Duodenal mucosa (tissue), 2 donors: ENCODE measurements around the gene MYO1C.
"Not testable (repeated sequence)": the region's sequence is repeated elsewhere in the genome, so short reads cannot be mapped to it uniquely, and the experiment has no call there.

Experiments used
- H3K27ac ChIP-seq: one replicate; pipeline ENCODE4 v1.7.0; 2013; ENCODE audit warnings: low read depth, low read length
- H3K27me3 ChIP-seq, 2 donors: one replicate each; pipeline ENCODE4 v1.7.0; 2013; ENCODE audit warnings: low read length in 2 of 2, control low read depth in 1 of 2; ENCODE audit not compliant: insufficient read depth in 2 of 2, control insufficient read depth in 1 of 2
- H3K36me3 ChIP-seq, 2 donors: one replicate each; pipeline ENCODE4 v1.7.0; 2013; ENCODE audit warnings: low read length in 2 of 2, control low read depth in 1 of 2; ENCODE audit not compliant: insufficient read depth in 2 of 2, control insufficient read depth in 1 of 2
- H3K4me1 ChIP-seq, 2 donors: one replicate each; pipeline ENCODE4 v1.7.0; 2013; ENCODE audit warnings: low read length in 2 of 2, control low read depth in 1 of 2; ENCODE audit not compliant: insufficient read depth in 2 of 2, control insufficient read depth in 1 of 2
- H3K4me3 ChIP-seq, 2 donors: one replicate each; pipeline ENCODE4 v1.7.0; 2013; ENCODE audit warnings: low read length in 2 of 2, low read depth in 1 of 2
- H3K9ac ChIP-seq, 2 donors: one replicate each; pipeline ENCODE4 v1.7.0; 2013; ENCODE audit warnings: low read length in 2 of 2, low read depth in 1 of 2
- H3K9me3 ChIP-seq, 2 donors: one replicate each; pipeline ENCODE4 v1.7.0; 2013; ENCODE audit warnings: low read length in 2 of 2, control low read depth in 1 of 2; ENCODE audit not compliant: control insufficient read depth in 1 of 2

MYO1C gene

DNA sequence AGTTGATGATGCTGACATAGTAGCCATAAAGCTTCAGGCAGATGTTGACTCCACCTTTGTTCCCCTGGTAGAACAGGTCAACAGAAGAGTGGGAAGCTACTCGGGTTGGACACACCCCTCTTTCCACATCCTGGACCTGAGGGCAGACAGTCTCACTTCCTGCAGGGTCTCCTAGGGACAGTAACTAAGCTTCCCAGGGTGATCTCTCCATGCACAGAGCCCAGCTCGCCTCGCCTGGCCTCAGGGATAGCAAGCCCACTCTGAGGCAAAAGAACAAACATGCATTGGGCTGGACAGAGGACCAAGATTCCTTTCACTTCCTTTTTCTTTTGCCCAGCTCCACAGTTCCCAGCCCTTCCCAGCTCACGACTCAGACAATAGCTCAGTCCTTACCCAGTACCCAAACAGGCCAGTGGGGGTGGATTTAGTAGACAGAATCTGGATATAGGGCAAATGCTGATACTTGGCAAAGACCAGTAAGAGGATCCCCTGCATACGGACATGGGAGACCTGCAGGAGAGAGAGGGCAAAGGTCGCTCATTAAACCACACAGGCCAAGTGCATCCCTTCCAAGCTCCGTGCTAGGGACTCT, 16.9 kb upstream of the MYO1C start:
- Histone ChIP-seq H3K9me3 (no peaks in the 10 kb centered on the region), H3K36me3 (peaks cover 26 to 38% of the 10 kb centered on the region in 2 donors), H3K27me3 (no peaks in the 10 kb centered on the region), H3K27ac (no peak overlapping the region), H3K4me3 (peak overlapping the region in 1 of 2 donors; percentile 25), H3K4me1 (peaks cover 40% of the 10 kb centered on the region in 2 donors), H3K9ac (no peak overlapping the region)

DNA sequence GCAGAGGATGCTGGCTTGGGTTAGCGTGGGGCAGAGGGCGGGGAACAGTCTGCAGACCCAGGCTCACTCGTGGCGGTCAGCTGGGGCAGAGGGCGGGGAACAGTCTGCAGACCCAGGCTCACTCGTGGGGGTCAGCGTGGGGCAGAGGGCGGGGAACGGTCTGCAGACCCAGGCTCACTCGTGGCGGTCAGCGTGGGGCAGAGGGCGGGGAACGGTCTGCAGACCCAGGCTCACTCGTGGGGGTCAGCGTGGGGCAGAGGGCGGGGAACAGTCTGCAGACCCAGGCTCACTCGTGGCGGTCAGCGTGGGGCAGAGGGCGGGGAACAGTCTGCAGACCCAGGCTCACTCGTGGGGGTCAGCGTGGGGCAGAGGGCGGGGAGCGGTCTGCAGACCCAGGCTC, 16.2 kb upstream of the MYO1C start:
- Histone ChIP-seq H3K36me3 (peaks cover 24 to 37% of the 10 kb centered on the region in 2 donors), H3K4me1 (peaks cover 38 to 40% of the 10 kb centered on the region in 2 donors)
- H3K9ac ChIP-seq, H3K4me3 ChIP-seq, H3K27ac ChIP-seq, H3K9me3 ChIP-seq, H3K27me3 ChIP-seq: not testable (repeated sequence)

- no peak overlapping the region for H3K9ac ChIP-seq
- no peak overlapping the region for H3K4me3 ChIP-seq
- H3K27ac ChIP-seq = no peak overlapping the region
- peaks cover 20 to 22% of the 10 kb centered on the region in 2 donors for H3K4me1 ChIP-seq
- peaks cover 17 to 30% of the 10 kb centered on the region in 2 donors for H3K36me3 ChIP-seq
- H3K27me3 ChIP-seq = no peaks in the 10 kb centered on the region
- H3K9me3 ChIP-seq = no peaks in the 10 kb centered on the region
Measured at GRCh38 chr17:1506649-1507267, 14.3 kb upstream of the MYO1C start.

DNA sequence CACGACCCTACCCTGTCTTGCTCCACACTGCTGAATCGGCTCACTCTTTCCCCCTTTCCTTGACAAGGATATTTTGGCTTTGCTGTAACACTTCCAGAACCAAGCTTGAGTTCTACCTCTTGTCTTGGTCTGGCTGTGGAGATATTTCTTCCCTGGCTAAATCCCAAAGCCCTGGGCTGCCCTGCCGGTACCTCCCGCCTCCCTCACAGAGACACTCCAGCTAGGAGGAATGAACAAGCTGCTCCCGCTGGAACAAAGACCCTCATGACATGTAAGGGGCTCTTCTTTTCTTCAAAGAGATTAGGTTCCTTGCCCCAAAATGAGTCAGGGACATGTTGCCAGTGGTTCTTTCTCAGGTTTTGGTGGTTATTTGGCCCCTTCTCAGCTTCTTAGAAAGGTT, 13.1 kb upstream of the MYO1C start:
- Histone ChIP-seq H3K27ac (no peak overlapping the region), H3K36me3 (peaks cover 17 to 22% of the 10 kb centered on the region in 2 donors), H3K27me3 (no peaks in the 10 kb centered on the region), H3K9me3 (no peaks in the 10 kb centered on the region), H3K4me3 (no peak overlapping the region), H3K9ac (no peak overlapping the region), H3K4me1 (peaks cover 9 to 12% of the 10 kb centered on the region in 2 donors)

- Histone ChIP-seq H3K4me1 (peaks cover 9% of the 10 kb centered on the region in 2 donors), H3K36me3 (peaks cover 17 to 22% of the 10 kb centered on the region in 2 donors), H3K27ac (no peak overlapping the region)
Measured at GRCh38 chr17:1504866-1505265, 12.4 kb upstream of the MYO1C start.

GRCh38 chr17:1503699-1504098, 11.2 kb upstream of the MYO1C start:
- Histone ChIP-seq H3K27ac (no peak overlapping the region), H3K9me3 (no peaks in the 10 kb centered on the region), H3K4me1 (no peaks in the 10 kb centered on the region), H3K9ac (no peak overlapping the region), H3K36me3 (peaks cover 15 to 17% of the 10 kb centered on the region in 2 donors), H3K4me3 (no peak overlapping the region), H3K27me3 (no peaks in the 10 kb centered on the region)

More at GRCh38 chr17:1504866-1505265, 12.4 kb upstream of the MYO1C start:
- H3K27me3 ChIP-seq = no peaks in the 10 kb centered on the region
- no peaks in the 10 kb centered on the region for H3K9me3 ChIP-seq
- no peak overlapping the region for H3K4me3 ChIP-seq
- H3K9ac ChIP-seq = no peak overlapping the region

DNA sequence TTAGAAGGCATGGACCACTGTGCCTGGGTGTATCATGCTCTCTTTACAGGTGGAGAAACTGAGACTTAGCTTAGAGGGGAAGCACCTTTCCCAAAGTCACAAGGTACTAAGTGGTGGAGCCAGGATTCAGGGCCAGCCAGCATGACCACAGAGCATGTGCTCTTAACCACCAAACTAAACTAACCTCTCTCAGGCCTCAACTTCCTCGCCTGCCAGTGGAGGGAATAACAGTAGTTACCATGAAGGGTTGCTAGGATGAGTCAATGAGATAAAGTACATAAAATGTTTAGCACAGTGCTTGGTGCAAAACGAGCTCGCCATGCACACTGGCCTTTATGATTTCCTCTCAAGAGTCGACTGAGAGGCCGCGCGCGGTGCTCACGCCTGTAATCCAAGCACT, 6.4 kb upstream of the MYO1C start:
- peaks cover 15 to 26% of the 10 kb centered on the region in 2 donors for H3K36me3 ChIP-seq
- H3K27me3 ChIP-seq = no peaks in the 10 kb centered on the region
- no peaks in the 10 kb centered on the region for H3K9me3 ChIP-seq
- H3K4me3 ChIP-seq = no peak overlapping the region
- H3K27ac ChIP-seq = no peak overlapping the region
- no peaks in the 10 kb centered on the region for H3K4me1 ChIP-seq
- H3K9ac ChIP-seq = no peak overlapping the region

GRCh38 chr17:1498233-1498632, 5.7 kb upstream of the MYO1C start:
- Histone ChIP-seq H3K36me3 (peaks cover 15 to 26% of the 10 kb centered on the region in 2 donors), H3K27me3 (no peaks in the 10 kb centered on the region), H3K4me1 (peaks cover 0 to 3% of the 10 kb centered on the region in 2 donors), H3K4me3 (no peak overlapping the region), H3K9ac (no peak overlapping the region), H3K27ac (no peak overlapping the region), H3K9me3 (no peaks in the 10 kb centered on the region)

DNA sequence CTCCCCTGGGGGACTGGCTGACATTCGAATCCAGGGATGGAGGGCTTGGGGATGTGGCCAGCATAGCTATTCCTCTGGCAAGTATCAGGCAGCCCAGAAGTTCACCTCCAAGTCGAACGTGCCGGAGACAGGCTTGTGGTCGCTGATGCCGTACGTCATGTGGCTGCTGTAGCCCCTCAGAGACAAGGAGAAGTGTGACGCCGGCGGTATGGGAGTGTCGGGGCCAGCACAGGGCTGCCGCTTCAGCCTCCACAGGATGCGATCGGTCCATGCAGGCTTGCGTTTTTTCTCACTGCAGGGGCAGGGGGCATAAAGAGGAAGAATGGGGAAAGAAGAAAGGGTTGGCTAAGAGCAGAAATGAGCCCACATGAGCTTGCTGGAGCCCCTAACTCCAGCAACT, 5.3 kb upstream of the MYO1C start:
- Histone ChIP-seq H3K27me3 (no peaks in the 10 kb centered on the region), H3K9me3 (no peaks in the 10 kb centered on the region), H3K4me1 (peaks cover 2 to 7% of the 10 kb centered on the region in 2 donors), H3K9ac (no peak overlapping the region), H3K4me3 (no peak overlapping the region), H3K36me3 (peaks cover 15 to 26% of the 10 kb centered on the region in 2 donors), H3K27ac (no peak overlapping the region)

DNA sequence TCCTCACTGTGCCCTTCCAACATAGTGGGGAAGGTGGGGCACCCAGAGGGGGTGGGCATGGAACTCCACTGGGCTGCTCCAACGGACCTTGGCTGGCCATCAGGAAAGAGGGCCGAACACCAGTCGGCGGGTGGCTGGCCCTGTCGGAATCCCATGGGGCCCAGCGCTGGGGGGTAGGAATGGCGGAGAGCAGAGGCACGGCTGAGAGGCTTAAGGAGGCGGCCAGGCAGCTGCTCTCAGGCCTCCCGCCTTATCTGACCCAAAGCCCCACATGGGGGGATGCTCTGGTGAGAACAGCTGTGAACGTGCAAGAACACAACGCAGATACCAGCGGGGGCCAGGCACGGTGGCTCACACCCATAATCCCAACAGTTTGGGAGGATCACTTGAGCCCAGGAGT, 4.4 kb upstream of the MYO1C start:
- no peaks in the 10 kb centered on the region for H3K27me3 ChIP-seq
- no peak overlapping the region for H3K9ac ChIP-seq
- no peaks in the 10 kb centered on the region for H3K9me3 ChIP-seq
- H3K4me1 ChIP-seq = peaks cover 12 to 16% of the 10 kb centered on the region in 2 donors
- no peak overlapping the region for H3K4me3 ChIP-seq
- H3K27ac ChIP-seq = no peak overlapping the region
- peaks cover 15 to 26% of the 10 kb centered on the region in 2 donors for H3K36me3 ChIP-seq
